Measurements from ENCODE around the gene GRIK4.

GRIK4 gene

GRCh38 chr11:120543521-120544215, 32.1 kb downstream of the GRIK4 start:
- H3K4me3 ChIP-seq (ENCODE audit: low read length) = no peak overlapping the region
- DNase-seq (ENCODE audit: low read depth, low spot score) = no peak

DNA sequence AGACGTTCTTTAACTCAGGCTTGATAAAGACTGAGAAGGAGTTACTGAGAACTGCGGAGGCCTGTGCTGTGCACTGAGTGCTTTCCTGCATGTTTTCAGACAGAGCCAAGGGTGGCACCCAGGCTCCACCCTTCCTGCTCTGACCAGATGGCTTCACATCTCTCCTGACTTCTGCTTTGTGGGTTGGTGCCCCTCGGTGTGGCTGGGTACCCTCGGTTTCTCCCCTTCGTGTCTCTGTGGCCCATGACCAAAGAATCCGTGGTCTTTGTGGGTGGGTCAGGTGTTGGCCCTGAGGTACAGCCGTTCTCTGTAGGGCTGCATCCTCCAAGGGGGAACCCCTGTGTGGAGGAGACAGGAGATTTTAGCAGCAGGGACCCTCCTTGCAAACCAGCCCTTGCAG, 34.3 kb downstream of the GRIK4 start:
- no peak overlapping the region for H3K4me3 ChIP-seq (ENCODE audit: low read length)
- no peak for DNase-seq (ENCODE audit: low read depth, low spot score)

DNA sequence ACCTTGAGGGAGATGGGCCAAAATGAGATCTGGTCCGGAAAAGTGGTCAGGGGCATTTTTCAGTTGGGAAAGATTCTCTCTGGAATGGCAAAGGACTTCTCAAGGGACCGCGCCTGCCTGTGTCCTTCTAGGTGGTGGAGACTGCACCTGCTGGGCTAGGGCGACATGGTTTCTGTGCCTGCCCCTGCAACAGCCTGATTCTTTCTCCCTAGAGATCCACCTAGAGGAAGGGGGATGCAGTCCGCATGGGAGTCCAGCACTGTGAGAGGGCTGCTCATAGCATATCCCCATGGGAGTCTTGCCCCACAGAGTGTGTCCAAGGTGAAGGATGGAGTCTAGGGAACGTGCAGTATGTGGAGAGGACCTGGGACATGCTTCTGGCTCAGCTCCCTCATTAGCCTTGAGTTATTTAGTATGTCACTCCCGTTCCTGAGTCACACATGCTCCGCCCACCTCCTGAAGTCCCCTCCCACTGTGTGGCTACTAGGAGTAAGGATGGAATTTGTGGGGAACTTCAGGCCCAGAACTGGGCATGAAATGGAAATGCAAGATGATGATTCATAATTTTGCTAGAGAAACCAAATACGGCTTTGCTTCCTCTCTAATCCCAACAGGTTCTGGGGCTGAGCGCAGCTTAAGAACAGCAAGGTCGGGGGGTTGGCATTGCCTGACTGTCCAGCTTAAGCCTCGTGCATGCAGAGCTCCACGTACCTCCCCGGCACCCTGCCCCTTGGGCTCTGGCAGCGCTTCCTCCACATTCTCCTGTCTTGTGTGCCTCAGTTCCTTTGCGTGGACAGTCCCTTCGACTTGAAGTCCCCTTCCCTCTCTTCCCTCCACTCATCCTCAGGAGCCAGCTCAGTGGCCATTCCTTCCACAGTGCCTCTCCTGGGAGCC, 35.0 kb downstream of the GRIK4 start:
- H3K4me3 ChIP-seq (ENCODE audit: low read length) = no peak overlapping the region
- no peak for DNase-seq (ENCODE audit: low read depth, low spot score)

- no peak for DNase-seq (ENCODE audit: low read depth, low spot score)
- H3K4me3 ChIP-seq (ENCODE audit: low read length) = no peak overlapping the region
These were observed 35.8 kb downstream of the GRIK4 start for GRCh38 chr11:120547316-120547715.

- no peak overlapping the region for H3K4me3 ChIP-seq (ENCODE audit: low read length)
- DNase-seq (ENCODE audit: low read depth, low spot score) = no peak
These were observed 36.5 kb downstream of the GRIK4 start for GRCh38 chr11:120547811-120548681.

- DNase-seq (ENCODE audit: low read depth, low spot score) = no peak
- no peak overlapping the region for H3K4me3 ChIP-seq (ENCODE audit: low read length)
These were observed 37.2 kb downstream of the GRIK4 start for GRCh38 chr11:120548682-120549209.

GRCh38 chr11:120549346-120549745, 37.8 kb downstream of the GRIK4 start:
- no peak overlapping the region for H3K4me3 ChIP-seq (ENCODE audit: low read length)
- DNase-seq (ENCODE audit: low read depth, low spot score) = no peak

DNA sequence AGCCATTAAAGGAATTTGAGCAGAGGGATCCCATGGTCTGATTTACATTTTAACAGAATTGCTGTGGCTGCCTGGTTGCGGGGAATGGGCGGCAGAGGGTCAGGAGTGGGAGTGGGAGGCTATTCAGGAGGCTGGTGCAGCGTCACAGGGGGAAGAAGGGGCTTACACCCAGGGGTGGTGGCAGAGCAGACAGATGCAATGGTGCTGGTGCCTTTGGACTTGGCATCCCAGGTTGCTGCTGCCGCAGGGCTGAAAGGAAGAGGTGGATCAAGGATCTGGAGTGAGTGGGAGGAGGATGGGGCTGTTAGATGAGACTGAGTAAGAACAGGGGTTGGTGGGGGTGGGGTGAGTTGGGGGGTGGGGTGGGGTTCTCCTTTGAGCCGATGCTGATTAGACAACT, 38.5 kb downstream of the GRIK4 start:
- H3K4me3 ChIP-seq (ENCODE audit: low read length) = no peak overlapping the region
- DNase-seq (ENCODE audit: low read depth, low spot score) = no peak

- no peak overlapping the region for H3K4me3 ChIP-seq (ENCODE audit: low read length)
- DNase-seq (ENCODE audit: low read depth, low spot score) = no peak
These were observed 39.6 kb downstream of the GRIK4 start for GRCh38 chr11:120551191-120551590.

- no peak overlapping the region for H3K4me3 ChIP-seq (ENCODE audit: low read length)
- no peak for DNase-seq (ENCODE audit: low read depth, low spot score)
These were observed 43.4 kb downstream of the GRIK4 start for GRCh38 chr11:120554766-120555432.

DNA sequence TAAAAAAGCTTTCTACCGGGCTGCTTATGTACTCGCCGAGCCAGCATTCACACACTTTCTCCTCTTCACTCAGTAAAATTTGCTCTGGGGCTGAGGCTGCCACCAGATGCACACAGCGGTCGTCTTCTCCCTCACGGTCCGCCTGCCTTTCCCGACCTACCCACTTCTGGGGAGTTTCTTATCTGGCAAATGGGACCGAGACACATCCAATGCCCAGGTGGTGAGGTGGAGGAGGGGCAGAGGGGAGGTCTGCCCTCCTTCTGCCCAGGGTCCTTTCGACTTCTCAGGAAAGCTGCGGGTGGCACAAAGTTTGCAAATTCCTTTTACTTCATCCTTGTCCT, 43.9 kb downstream of the GRIK4 start:
- no peak for DNase-seq (ENCODE audit: low read depth, low spot score)
- no peak overlapping the region for H3K4me3 ChIP-seq (ENCODE audit: low read length)

DNA sequence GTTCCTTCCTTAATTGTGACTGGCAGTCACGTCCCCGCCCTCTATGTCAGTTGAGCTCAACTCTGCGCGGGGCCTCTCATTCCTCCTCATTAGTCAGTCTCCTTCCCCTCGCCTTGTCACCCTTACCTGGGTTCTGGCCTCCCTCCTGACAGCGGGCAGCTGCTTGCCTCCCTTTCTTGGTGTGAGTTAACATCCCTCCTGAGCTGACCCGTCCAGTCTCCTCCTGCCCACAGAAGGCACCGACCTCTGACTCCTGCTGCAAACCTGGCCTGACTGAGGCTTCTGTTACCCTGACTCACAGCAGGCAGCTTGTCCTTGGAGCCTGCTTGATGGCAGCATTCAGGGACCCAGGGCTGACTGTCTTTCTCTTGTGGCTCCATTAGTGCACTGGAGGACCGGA, 45.2 kb downstream of the GRIK4 start:
- DNase-seq (ENCODE audit: low read depth, low spot score) = no peak
- H3K4me3 ChIP-seq (ENCODE audit: low read length) = no peak overlapping the region

DNA sequence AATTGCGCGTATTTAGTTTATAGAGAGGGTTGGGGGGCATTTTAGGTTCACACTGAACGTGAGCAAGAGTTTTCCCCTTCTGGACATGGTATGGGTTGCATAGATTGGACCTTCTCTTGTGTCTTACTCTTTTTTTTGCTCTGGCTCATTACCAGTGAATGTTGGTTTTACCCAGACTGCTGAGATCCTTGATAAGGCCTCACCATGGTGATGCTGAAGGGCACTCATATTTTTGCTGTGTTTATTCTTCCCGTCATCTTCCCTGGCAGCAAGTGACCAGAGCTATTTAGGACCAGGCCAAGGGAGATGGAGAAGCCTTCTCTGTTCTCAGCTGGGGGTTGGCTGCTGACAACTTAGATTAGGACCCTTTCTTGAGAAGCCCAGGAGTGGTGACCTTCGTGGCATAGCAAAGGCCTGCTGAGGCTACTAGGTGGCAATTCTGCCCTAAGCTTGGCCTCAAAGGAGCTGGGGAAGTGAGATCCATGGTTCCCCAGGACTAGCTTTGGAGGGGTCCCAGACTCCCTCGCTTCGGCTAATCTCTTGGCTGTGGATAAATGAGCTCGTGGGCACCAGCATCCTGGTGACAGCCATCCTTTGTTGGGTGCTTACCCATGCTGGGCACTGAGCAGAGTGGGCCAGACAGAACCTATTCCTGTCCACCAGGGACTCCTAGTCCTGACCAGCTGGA, 47.3 kb downstream of the GRIK4 start:
- no peak for DNase-seq (ENCODE audit: low read depth, low spot score)
- H3K4me3 ChIP-seq (ENCODE audit: low read length) = no peak overlapping the region

- DNase-seq (ENCODE audit: low read depth, low spot score) = no peak
- H3K4me3 ChIP-seq (ENCODE audit: low read length) = no peak overlapping the region
These were observed 49.7 kb downstream of the GRIK4 start for GRCh38 chr11:120561286-120561685.

DNA sequence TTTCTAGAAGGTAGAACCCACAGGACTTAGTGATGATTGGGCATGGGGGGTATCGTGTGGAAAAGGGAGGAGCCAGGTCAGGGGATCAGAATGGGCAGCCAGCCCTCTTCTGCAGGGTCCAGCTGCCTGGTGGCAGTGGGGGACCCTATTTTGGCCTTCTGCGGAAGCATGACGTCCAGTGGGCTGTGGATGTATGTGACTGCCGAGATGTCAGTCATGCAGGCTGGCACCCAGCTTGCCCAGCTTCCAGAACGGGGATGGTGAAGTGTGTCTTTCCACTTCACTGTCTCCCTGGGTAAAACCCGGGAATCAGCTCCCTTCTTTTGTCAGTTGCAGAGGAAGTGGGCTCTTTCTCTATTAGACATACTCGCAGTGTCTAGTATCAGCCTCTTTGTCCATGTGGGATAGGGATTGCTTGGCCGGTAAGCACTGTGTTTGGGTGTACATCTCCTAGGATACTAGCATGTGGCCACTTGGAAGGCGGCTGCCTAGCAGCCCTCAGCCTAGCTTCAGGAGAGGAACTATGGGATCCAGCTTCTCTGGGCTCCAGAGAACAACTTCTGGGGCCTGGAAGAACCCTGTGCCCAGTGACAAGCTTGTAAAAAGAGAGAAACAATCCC, 51.4 kb downstream of the GRIK4 start:
- H3K4me3 ChIP-seq (ENCODE audit: low read length) = no peak overlapping the region
- no peak for DNase-seq (ENCODE audit: low read depth, low spot score)

DNA sequence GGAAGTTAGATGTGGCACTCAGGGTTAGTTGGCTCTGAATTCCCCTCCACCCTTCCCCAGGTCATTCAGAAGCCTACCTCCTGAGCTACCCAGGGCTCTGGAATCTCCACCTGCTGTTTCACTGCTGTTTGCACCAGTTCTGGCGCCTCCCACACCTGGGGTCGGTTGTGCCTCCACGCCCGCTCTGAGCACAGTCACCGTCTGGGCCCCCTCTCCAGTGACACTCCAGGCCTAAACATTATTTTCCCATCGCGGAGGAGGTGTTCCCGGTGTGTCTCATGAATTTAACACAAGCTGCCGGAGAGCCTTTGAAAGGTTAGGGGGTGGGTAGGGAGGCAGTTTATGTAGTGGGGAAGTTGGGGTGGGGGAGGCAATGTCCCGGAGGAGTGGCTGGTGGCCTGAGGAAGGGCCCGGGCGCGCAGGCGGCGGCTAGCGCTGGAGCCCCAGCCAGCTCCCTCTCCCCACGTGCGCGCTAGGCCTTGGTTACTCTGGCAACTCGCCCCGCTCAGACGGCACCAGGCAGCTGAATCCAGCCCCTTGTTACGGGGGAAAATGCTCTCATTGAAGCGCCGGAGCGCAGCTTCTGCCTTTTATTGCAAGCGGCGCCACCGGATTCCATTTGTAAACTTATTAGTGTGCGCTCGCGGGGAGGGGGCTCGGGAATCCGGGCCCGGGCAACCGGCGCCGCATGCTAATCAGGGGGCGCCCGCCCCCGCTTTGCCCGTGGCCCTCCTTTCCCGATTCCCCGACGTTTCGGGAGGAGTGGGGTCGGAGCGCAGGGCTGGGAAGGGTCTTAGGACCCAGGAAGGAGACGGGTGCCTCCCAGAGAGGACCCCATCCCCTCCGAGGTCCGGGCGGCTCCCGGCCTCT, 52.4 kb downstream of the GRIK4 start:
- H3K4me3 ChIP-seq (ENCODE audit: low read length) = no peak overlapping the region
- no peak for DNase-seq (ENCODE audit: low read depth, low spot score)

DNA sequence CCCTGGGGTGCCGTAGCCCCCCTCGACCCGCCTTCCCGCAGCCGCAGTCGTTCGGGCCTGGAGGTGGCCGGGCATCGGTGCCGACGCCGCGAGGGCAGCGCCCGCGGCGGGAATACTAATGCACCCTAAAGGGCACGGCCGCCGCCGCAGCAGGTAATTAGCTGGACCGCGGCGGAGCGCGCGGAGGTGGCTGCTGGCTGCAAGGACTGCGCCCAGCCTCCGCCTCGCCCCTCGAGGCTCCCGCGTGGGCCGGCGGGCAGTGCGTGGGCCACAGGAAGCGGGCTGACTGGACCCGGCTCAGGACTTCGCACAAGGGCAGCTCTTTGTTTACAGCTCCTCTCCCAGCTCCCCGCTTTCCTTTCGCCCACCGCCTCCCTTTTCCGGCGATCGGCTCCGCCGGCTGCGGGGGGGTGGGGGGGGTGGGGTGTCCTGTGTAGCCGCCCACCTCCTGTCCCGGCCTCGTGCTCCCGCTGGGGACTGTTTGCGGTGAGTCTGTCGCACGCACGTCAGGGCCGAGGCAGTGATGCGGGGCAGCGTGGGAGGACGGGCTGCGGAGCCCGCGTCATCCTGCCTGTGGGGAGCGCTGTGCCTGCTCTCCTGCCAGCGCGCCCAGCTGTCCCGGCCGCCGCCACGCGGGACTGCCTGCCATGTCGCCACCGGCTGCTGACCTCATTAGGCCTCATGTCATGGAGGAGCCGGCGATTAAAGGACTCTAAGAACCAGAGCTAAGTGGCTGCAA, 53.2 kb downstream of the GRIK4 start:
- no peak for DNase-seq (ENCODE audit: low read depth, low spot score)
- no peak overlapping the region for H3K4me3 ChIP-seq (ENCODE audit: low read length)

Data from Jurkat, Clone E6-1 (cell line).